HG02571 (cell line): ENCODE data around the gene TEX11.
"Not testable (repeated sequence)": the region's sequence is repeated elsewhere in the genome, so short reads cannot be mapped to it uniquely, and the experiment has no call there.

Experiments used
- ATAC-seq: cut with Tn5 transposase; IDR thresholded peaks from one replicate; pipeline ENCODE4 v1.9.1; 2021; ENCODE audit warnings: mild to moderate bottlenecking, moderate library complexity; ENCODE audit not compliant: unreplicated experiment

TEX11 gene

DNA sequence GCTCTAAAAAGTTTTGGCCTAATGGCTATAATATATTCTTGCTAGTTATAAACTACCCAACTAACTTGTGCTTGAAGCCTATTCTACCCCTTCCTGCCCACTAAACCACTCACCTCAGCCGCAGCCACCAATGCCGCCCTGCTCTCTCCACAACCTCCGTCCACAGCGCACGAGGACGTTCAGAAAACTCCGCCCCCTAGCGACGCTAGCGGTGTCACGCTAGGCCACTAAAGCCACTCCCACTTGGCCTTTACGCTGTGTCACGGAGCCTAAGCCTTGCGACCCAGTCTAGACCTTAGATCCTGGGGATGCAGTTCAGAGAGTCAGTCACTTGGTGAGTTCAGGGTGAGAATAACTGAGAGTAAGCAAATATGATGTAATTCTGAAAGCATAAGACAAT, at the start of gene TEX11:
Gene TEX11, minus strand, starts transcription at position 171 of the 400 bp plus-strand sequence. CDS start 922 bp downstream, outside the sequence.
- ATAC-seq = no peak

DNA sequence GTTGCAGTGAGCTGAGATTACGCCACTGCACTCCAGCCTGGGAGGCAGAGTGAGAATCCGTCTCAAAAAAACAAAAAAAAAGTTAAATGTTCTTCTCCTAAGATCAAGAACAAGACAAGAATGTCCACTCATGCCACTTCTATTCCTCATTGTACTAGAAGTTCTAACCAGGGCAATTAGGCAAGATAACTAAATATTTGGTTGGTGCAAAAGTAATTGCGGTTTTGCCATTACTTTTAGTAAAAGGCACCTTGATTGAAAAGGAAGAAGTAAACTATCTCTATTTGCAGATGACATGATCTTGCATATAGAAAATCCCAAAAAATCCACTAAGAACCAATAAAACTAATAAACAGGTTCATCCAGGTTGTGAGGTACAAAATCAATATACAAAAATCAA, 46.4 kb upstream of the TEX11 start:
- no peak for ATAC-seq

DNA sequence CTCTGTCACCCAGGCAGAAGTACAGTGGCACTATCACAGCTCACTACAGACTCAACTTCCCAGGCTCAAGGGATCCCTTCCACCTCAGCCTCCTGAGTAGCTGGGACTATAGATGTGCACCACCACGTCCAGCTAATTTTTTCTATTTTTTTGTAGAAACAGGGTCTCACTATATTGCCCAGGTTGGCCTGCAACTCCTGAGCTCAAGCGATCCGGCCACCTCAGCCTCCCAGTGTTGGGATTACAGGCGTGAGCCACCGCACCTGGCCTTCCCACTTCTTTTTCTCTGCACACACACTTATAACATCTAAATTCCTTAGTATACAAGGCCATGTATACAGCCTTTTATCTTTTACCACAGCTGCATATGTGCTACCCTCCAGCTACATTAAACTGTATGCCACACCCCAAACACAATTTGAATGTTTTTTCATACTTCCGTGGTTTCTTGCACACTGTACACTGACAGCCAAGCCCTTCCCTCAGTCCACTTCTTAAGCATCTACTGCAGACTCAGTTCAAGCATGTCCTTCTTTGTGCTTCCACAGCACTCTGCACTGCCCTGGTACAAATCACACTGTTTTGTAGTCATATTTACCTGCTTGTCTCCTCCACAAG, 15.9 kb upstream of the TEX11 start:
- no peak for ATAC-seq

DNA sequence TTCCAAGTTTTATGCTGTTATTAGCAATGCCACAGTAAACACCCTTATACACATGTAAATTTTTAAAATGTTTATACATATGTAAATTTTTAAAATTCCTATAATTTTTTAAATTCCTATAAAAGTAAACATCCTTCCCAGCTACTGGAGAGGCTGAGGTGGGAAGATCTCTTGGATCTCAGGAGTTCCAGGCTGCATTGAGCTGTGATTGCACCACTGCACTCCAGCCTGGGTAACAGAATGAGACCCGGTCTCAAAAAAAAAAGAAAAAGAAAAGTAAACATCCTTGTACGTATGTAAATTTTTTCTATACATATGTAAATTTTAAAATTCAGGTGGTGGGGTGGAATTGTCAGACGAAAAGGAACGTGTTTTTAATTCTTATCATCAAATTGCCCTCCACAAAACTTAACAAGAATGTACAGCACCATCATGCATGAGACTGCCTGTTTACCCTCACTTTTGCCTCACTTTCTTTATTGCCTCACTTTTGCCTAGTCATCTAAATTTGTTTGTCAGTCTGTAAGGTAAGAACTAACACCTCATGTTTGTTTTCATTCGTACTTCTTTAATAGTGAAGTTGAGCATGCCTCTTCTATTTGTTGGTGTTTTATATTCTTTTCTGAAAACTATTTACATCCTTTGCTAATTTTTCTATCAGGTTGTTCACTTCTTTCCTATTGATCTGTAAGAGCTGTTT, 14.4 kb upstream of the TEX11 start:
- ATAC-seq = no peak

DNA sequence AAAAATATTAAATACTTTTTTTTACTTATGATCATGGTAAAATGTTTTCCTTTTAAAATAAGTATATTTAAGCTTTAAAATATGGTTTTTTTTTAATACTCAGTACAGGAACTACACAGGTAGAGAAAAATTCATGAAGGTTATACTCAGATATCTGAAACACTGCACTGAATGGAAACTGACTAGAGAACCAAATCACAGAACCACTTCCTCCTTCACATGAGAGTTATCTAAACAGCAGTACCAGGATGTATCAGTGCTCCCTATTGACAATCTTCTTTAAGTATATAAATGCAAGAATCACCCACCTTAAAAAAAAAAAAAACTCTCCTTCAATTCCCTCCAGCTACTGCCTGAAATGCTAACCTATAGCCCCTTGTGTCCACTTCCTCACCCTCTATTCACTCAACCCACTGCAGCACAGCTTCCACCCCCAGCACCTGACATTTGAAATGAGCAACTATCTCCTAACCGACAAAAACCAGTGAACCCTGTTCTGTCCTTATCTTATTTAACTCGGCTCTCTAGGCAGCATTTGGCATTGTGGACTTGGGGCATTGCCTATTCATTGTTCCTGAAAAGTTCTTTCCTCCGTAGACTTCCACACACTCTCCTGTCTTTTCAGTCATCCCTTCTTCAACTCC, 13.3 kb upstream of the TEX11 start:
- no peak for ATAC-seq

DNA sequence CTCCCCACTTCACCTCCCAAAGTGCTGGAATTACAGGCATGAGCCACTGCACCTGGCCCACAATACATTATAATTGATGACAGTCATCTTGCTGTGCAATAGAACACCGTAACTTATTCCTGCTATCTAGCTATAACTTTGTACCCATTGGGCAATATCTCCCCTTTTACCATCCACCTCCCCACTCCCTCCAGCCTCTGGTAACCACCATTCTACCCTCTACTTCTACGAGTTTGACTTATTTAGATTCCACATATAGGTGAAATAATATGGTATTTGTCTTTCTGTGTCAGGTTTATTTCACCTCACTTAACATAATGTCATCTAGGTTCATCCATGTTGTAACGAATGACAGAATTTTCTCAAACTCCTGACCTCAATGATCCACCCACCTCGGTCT, 8.2 kb upstream of the TEX11 start:
- no peak for ATAC-seq

DNA sequence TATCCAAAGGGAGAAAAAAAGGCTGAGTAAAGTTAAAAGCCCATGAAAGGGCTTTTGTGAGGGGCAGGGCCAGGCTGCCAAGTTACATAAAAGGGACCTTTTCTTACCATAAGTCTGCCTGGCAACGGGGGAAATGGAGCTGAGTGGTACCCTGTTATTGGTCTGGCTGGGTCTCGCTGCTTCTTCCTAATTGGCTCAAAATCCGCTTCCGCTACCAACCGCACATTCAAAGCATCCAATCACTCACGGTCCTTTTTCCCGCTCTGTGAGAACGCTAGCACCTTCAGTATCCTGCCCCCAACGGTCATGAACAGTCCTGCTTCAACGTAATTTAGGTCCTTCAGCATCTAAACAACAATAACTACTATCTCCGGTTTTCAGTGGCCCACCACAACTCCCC, 611 bp downstream of the TEX11 start:
- ATAC-seq = no peak

DNA sequence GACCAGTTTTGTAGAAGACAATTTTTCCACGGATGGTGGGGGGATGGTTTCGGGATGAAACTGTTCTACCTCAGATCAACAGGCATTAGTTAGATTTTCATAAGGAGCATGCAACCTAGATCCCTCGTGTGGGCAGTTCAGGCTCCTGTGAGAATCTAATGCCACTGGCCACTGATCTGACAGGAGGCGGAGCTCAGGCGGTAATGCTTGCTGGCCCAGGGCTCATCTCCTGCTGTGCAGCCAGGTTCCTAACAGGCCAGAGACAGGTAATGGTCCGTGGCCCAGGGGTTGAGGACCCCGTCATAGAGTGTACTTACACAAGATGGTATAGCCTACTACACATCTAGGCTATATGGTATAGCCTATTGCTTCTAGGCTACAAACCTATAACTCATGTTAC, 7.0 kb downstream of the TEX11 start:
- no peak for ATAC-seq

DNA sequence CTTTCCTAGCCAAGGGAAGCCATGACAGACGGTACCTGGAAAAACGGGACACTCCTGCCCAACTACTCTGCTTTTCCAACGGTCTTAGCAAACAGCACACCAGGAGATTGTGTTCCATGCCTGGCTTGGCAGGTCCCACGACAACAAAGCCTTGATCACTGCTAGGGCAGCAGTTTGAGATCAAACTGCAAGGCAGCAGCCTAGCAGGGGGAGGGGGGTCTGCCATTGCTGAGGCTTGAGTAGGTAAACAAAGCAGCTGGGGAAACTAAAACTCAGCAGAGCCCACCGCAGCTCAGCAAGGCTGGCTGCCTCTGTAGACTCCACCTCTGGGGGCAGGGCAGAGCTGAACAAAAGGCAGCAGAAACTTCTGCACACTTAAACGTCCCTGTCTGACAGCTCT, 18.1 kb downstream of the TEX11 start:
- ATAC-seq = not testable (repeated sequence)

DNA sequence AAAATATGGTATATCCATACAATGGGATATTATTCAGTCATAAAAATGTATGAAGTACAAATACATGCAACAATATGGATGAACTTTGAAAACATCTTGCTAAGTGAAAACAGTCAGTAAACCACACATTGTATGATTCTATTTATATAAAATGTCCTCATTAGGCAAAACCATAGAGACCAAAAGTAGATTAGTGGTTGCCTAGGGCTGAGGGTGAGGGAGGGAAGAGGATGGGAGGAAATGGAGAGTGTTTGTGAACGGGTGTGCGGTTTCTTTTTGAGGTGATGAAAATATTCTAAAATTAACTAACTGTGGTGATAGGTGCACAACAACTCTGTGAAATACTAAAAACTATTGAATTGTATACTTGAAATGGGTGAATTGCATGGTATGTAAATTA, 29.6 kb downstream of the TEX11 start:
- no peak for ATAC-seq

DNA sequence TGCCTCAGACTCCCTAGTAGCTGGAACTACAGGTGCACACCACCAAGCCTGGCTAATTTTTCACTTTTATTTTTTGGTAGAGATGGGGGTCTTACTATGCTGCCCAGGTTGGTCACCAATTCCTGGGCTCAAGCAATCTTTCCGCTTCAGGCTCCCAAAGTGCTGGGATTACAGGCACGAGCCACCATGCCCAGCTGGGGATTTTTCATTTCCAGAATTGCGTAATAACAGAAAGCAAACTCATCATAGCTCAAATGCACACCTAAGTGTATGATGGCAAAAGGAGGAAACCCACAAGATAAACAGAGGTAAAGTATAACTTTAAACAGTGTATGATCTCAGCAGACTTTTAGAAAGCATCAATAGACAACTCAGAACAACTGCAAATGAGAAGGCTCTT, 56.2 kb downstream of the TEX11 start:
- no peak for ATAC-seq

DNA sequence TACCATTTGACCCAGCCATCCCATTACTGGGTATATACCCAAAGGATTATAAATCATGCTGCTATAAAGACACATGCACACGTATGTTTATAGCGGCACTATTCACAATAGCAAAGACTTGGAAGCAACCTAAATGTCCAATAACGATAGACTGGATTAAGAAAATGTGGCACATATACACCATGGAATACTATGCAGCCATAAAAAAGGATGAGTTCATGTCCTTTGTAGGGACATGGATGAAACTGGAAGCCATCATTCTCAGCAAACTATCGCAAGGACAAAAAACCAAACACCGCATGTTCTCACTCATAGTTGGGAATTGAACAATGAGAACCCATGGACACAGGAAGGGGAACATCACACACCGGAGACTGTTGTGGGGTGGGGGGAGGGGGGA, 64.4 kb downstream of the TEX11 start:
- ATAC-seq = not testable (repeated sequence)

DNA sequence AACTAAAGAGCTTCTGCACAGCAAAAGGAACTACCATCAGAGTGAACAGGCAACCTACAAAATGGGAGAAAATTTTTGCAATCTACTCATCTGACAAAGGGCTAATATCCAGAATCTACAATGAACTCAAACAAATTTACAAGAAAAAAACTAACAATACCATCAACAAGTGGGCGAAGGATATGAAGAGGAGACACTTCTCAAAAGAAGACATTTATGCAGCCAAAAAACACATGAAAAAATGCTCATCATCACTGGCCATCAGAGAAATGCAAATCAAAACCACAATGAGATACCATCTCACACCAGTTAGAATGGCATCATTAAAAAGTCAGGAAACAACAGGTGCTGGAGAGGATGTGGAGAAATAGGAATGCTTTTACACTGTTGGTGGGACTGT, 64.9 kb downstream of the TEX11 start:
- ATAC-seq = not testable (repeated sequence)

DNA sequence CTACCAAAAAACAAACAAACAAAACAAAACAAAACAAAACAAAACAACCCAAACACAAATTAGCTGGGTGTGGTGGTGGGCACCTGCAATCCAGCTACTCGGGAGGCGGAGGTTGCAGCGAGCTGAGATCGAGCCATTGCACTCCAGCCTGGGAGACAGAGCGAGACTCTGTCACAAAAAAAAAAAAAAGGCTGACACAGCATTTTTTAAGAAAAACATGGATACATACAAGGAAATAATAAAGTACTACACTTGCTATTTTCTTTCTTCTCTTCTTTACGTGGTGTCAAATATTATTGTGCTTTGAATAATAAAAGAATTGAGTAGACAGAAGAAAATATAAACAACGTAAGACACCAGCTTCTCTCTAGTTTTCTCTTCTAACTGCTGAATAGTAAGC, 73.9 kb downstream of the TEX11 start:
- no peak for ATAC-seq

DNA sequence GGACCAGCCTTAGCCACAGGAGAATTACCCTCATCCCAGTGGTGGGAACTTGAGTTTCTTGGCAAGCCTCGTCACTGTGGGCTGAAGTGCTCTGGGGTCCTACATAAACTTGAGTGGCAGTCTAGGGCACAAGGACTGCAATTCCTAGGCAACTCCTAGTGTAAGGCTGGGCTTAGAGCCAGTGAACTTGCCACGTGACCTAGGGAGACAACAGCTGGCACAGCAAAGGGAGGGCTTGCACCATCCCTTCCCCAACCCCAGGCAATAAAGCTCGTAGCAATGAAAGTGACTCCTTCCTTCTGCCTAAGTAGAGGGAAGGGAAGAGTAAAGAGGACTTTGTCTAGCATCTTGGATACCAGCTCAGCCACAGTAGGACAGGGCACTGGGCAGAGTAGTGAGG, 81.8 kb downstream of the TEX11 start:
- ATAC-seq = no peak

DNA sequence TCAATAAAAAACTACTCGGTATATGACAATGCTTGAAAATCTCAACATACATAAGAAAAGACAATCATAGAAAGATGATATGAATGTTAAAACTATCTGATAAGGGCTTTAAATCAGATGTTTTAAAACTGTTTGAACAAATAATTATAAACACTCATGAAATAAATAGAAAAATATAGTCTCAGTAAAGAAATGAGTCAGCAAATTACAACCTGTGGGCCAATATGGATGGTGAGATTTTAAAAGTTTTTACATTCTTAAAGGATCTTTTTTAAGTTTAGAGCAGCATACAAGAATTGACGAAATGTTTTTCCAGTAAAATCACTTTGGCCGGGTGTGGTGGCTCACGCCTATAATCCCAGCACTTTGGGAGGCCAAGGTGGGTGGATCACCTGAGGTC, 83.1 kb downstream of the TEX11 start:
- no peak for ATAC-seq

DNA sequence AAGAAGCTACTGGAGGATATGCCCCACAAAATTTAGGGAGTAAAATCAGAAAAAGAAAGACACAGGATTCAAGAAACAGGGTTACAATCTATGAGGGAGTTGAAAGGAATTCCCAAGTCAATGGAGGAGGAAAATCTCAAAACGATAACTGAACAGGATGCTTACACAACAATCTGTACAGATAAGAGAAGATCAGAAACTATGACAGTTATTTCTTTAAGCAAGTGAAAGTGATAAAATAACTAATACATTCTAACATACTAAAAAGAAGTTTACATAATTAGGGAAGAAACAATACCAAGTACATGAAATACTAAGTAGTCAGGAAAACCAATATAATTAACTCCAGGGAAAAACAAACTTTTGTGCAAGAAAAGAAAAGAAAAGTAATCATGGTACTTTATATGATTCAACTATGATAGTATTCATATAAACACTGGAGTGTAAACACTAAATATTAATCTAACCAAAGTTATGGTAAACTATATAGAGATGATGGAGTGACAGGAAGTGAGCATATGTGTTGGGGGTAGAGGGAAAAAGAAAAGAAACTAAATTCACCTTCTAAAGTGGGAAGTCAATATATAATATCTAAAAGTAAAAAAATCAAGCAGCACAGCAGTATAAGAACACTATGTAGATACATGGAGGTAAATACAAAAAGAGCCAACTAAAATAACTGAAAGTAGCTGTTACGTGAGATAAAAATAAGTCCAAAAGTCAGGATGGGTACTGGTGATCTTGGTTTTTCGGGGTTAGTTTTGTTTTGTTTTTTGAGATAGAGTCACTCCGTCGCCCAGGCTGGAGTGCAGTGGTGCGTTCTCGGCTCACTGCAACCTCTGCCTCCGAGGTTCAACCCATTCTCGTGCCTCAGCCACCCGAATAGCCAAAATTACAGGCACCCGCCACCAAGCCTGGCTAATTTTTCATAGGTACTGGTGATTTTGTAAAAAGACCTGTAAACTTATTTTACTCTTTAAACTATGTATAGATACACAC, 99.3 kb downstream of the TEX11 start:
- ATAC-seq = no peak

DNA sequence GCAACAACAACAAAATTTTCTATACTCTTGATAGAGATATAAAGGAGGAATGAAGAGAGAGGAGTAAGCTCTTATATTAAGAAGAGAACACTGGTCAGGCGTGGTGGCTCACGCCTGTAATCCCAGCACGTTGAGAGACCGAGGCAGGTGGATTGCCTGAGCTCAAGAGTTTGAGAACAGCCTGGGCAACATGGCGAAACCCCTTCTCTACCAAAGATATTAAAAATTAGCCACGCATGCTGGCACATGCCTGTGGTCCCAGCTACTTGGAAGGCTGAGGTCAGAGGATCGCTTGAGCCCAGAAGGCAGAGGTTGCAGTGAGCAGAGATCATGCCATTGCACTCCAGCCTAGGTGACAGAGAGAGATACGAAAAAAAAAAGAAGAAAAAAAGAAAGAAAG, 102.4 kb downstream of the TEX11 start:
- ATAC-seq = no peak

DNA sequence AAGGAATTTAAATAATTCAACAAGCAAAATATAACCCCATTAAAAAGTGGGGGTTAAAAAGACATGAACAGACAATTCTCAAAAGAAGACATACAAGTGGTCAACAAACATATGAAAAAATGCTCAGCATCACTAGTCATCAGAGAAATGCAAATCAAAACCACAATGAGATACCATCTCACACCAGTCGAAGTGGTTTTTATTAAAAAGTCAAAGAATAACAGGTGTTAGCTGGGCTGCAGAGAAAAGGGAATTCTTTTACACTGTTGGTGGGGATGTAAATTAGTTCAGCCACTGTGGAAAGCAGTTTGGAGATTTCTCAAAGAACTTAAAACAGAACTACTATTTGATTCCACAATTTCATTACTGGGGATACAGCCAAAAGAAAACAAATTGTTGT, 111.8 kb downstream of the TEX11 start:
- not testable (repeated sequence) for ATAC-seq

DNA sequence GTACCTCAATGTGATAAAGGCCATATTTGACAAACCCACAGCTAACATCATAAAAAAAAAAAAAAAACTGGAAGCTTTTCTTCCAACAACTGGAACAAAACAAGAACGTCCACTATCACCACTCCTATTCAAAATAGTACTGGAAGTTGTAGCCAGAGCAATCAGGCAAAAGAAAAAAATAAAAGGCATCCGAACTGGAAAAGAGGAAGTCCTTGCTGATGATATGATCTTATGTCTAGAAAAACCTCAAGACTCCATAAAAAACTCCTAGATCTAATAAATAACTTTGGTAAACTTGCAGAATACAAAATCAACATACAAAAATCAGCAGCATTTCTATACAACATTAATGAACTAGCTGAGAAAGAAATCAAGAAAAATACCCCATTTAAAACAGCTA, 134.3 kb downstream of the TEX11 start:
- no peak for ATAC-seq

DNA sequence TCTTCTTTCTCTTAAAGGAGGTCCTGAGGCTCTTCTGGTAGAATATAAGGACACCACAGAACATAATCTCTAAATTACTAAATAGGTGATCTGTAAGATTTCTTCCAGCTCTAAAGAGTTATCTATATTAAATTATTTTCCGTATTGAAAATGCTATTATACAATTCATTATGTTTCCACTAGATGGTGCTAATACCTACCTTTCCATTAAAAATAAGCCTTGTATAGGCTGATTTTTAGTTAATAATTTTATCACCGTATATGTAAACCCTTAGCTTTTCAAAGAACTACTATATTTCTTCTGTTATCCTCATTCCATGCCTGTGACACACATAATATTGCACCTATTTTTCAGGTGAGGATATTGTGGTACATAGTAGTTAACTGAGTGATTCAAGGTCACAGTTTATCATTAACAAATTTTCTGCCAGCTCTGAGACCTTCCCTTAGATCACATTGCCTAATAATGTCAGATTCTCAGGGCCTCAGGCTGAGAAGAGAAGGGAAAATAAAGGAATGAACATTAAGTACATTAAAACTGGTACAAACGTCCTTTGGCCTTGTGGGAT, 138.8 kb downstream of the TEX11 start:
- ATAC-seq = no peak
